Tibial nerve (tissue), 4 donors: Measurements from ENCODE around the gene TMEM38B.

ENCODE experiments used
- CTCF ChIP-seq, 5 experiments: fragments of 200-600 bp in 3 of 5; fragments of 450-650 bp in 2 of 5; sonication (generic) in 3 of 5; IDR thresholded peaks; one replicate each; pipeline ENCODE4 v1.5.1; 2016 to 2019; ENCODE audit warnings: antibody characterized with exemption in 5 of 5, mild to moderate bottlenecking in 3 of 5, moderate library complexity in 2 of 5
- EP300 ChIP-seq, 2 donors: sonication (generic); formaldehyde crosslinking; IDR thresholded peaks; one replicate each; pipeline ENCODE4 v1.6.1; 2017; ENCODE audit warnings: antibody characterized with exemption in 2 of 2, mild to moderate bottlenecking in 1 of 2
- POLR2A ChIP-seq, 2 donors: fragments of 450-650 bp; IDR thresholded peaks; one replicate each; pipeline ENCODE4 v1.6.1; 2017; ENCODE audit warnings: antibody characterized with exemption in 2 of 2, mild to moderate bottlenecking in 2 of 2, moderate library complexity in 2 of 2

- TF ChIP-seq CTCF (IDR thresholded peaks at IDR 0.05) (no peak), POLR2A (IDR thresholded peaks at IDR 0.05) (no peak), EP300 (IDR thresholded peaks at IDR 0.05) (no peak)
Observed at GRCh38 chr9:105760053-105760452, 65.7 kb downstream of the TMEM38B start.
